ENCODE data around the gene UBALD1.

The UBALD1 gene

GRCh38 chr16:4646773-4647643 lies 32.3 kb upstream of the UBALD1 start:
- DNase-seq (ENCODE audit: insufficient read length, low spot score) (no peak), FAIRE-seq (no peak)

- FAIRE-seq: no peak
- DNase-seq (ENCODE audit: insufficient read length, low spot score): no peak
Measured at GRCh38 chr16:4641895-4642294, 27.2 kb upstream of the UBALD1 start.

- DNase-seq (ENCODE audit: insufficient read length, low spot score) (no peak), FAIRE-seq (no peak)
Measured at GRCh38 chr16:4641306-4641687, 26.6 kb upstream of the UBALD1 start.

GRCh38 chr16:4640572-4641305 lies 26.1 kb upstream of the UBALD1 start:
- no peak for DNase-seq (ENCODE audit: insufficient read length, low spot score)
- FAIRE-seq: no peak

- no peak for DNase-seq (ENCODE audit: insufficient read length, low spot score)
- FAIRE-seq: peak; percentile 4
Measured at GRCh38 chr16:4639899-4640509, 25.3 kb upstream of the UBALD1 start.

- DNase-seq (ENCODE audit: insufficient read length, low spot score) (no peak), FAIRE-seq (no peak)
Measured at GRCh38 chr16:4637501-4638166, 22.9 kb upstream of the UBALD1 start.

GRCh38 chr16:4636196-4636595 lies 21.5 kb upstream of the UBALD1 start:
- FAIRE-seq (no peak), DNase-seq (ENCODE audit: insufficient read length, low spot score) (no peak)

- DNase-seq (ENCODE audit: insufficient read length, low spot score) (no peak), FAIRE-seq (no peak)
Measured at GRCh38 chr16:4634768-4635167, 20.1 kb upstream of the UBALD1 start.

- no peak for FAIRE-seq
Measured at GRCh38 chr16:4633910-4634635, 19.4 kb upstream of the UBALD1 start.

GRCh38 chr16:4631444-4631843 lies 16.8 kb upstream of the UBALD1 start:
- no peak for DNase-seq (ENCODE audit: insufficient read length, low spot score)
- no peak for FAIRE-seq

More at GRCh38 chr16:4633910-4634635, 19.4 kb upstream of the UBALD1 start:
- DNase-seq (ENCODE audit: insufficient read length, low spot score): no peak

GRCh38 chr16:4628283-4628682 lies 13.6 kb upstream of the UBALD1 start:
- no peak for DNase-seq (ENCODE audit: insufficient read length, low spot score)
- FAIRE-seq: no peak

GRCh38 chr16:4626396-4626795 lies 11.7 kb upstream of the UBALD1 start:
- FAIRE-seq (no peak), DNase-seq (ENCODE audit: insufficient read length, low spot score) (no peak)

- FAIRE-seq (no peak), DNase-seq (ENCODE audit: insufficient read length, low spot score) (peak; percentile 23)
Measured at GRCh38 chr16:4625560-4626159, 11.0 kb upstream of the UBALD1 start.

GRCh38 chr16:4624827-4625559 lies 10.3 kb upstream of the UBALD1 start:
- no peak for FAIRE-seq
- peak; percentile 47 for DNase-seq (ENCODE audit: insufficient read length, low spot score)

- FAIRE-seq: peak; percentile 92
Measured at GRCh38 chr16:4624015-4624826, 9.5 kb upstream of the UBALD1 start, which contains the start of gene MGRN1. Gene MGRN1 (plus strand): TSS chr16:4624826. CDS start chr16:4624961, 135 bp downstream.

GRCh38 chr16:4623593-4623992 lies 8.9 kb upstream of the UBALD1 start:
- DNase-seq (ENCODE audit: insufficient read length, low spot score) (no peak), FAIRE-seq (no peak)

More at GRCh38 chr16:4624015-4624826, 9.5 kb upstream of the UBALD1 start, which contains the start of gene MGRN1:
- DNase-seq (ENCODE audit: insufficient read length, low spot score): peak; percentile 96

GRCh38 chr16:4618645-4619418 lies 4.1 kb upstream of the UBALD1 start:
- DNase-seq (ENCODE audit: insufficient read length, low spot score) (no peak), FAIRE-seq (no peak)
